ENCODE data around the gene MRS2.

DNA sequence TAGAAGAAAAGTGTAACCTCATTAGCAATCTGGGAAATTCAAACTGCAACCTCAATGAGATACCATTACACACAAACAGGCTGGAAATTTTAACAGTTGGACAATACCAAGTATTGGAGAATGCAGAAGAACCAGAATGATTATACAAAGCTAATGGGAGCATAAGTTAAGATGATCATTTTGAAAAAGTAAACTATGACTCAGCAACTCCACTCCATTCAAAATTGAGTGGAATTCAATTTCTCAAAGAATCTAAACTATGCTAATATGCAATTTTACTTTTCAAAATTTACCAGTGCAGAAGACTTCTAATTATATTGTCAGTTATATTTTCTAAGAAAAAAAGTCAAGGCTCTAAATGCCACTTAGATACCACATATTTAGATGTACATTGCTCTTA lies 69.4 kb downstream of the MRS2 start:
- no peak for TF ChIP-seq RAD21 (IDR thresholded peaks at IDR 0.05; ENCODE audit: low read length)
- TF ChIP-seq, protein P1, sequence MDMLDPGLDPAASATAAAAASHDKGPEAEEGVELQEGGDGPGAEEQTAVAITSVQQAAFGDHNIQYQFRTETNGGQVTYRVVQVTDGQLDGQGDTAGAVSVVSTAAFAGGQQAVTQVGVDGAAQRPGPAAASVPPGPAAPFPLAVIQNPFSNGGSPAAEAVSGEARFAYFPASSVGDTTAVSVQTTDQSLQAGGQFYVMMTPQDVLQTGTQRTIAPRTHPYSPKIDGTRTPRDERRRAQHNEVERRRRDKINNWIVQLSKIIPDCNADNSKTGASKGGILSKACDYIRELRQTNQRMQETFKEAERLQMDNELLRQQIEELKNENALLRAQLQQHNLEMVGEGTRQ (IDR thresholded peaks at IDR 0.05; ENCODE audit: borderline replicate concordance, low read depth, low read length) = no peak
- TF ChIP-seq, protein P2, sequence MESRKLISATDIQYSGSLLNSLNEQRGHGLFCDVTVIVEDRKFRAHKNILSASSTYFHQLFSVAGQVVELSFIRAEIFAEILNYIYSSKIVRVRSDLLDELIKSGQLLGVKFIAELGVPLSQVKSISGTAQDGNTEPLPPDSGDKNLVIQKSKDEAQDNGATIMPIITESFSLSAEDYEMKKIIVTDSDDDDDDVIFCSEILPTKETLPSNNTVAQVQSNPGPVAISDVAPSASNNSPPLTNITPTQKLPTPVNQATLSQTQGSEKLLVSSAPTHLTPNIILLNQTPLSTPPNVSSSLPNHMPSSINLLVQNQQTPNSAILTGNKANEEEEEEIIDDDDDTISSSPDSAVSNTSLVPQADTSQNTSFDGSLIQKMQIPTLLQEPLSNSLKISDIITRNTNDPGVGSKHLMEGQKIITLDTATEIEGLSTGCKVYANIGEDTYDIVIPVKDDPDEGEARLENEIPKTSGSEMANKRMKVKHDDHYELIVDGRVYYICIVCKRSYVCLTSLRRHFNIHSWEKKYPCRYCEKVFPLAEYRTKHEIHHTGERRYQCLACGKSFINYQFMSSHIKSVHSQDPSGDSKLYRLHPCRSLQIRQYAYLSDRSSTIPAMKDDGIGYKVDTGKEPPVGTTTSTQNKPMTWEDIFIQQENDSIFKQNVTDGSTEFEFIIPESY (IDR thresholded peaks at IDR 0.05; ENCODE audit: borderline replicate concordance, low read depth) = no peak
- no peak for TF ChIP-seq EZH2phosphoT487 (IDR thresholded peaks at IDR 0.05; ENCODE audit: borderline replicate concordance, low read depth)
- TF ChIP-seq POLR2AphosphoS5 (IDR thresholded peaks at IDR 0.05; ENCODE audit: low read depth, low read length) = no peak
- TF ChIP-seq, protein P3, sequence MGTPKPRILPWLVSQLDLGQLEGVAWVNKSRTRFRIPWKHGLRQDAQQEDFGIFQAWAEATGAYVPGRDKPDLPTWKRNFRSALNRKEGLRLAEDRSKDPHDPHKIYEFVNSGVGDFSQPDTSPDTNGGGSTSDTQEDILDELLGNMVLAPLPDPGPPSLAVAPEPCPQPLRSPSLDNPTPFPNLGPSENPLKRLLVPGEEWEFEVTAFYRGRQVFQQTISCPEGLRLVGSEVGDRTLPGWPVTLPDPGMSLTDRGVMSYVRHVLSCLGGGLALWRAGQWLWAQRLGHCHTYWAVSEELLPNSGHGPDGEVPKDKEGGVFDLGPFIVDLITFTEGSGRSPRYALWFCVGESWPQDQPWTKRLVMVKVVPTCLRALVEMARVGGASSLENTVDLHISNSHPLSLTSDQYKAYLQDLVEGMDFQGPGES (IDR thresholded peaks at IDR 0.05; ENCODE audit: low read depth, low read length) = no peak
- no peak for TF ChIP-seq NFIC (IDR thresholded peaks at IDR 0.05; ENCODE audit: borderline replicate concordance)

All from SK-N-SH (cell line).